Neural progenitor cell (in vitro differentiated cells): ENCODE results near the gene OSGEPL1. TPM values are rescaled to one million over a fixed set of nuclear protein-coding genes. Genes with fewer than 3 reads are reported as not detected.

ENCODE experiments used
- DNase-seq: peaks from one replicate; pipeline ENCODE4 v3.0.0-alpha.2; 2016; ENCODE audit warnings: low spot score
- H2AFZ ChIP-seq: fragments of 200-600 bp; sonication (generic); replicated peaks from 2 replicates; pipeline ENCODE4 v1.6.1; 2016; ENCODE audit warnings: antibody characterized with exemption
- H3F3A ChIP-seq: fragments of 200-600 bp; sonication (generic); 2 replicates; pipeline ENCODE4 v1.6.1; 2016; ENCODE audit warnings: antibody characterized with exemption, low read depth
- H3K27ac ChIP-seq: fragments of 200-600 bp; sonication (generic); 2 replicates; pipeline ENCODE4 v1.5.1; 2016; ENCODE audit warnings: mild to moderate bottlenecking
- H3K27me3 ChIP-seq: fragments of 200-600 bp; sonication (generic); 2 replicates; pipeline ENCODE4 v1.6.1; 2016; ENCODE audit warnings: mild to moderate bottlenecking, moderate library complexity
- H3K36me3 ChIP-seq: fragments of 200-600 bp; sonication (generic); 2 replicates; pipeline ENCODE4 v1.5.1; 2016
- H3K4me1 ChIP-seq: fragments of 200-600 bp; sonication (generic); 2 replicates; pipeline ENCODE4 v1.6.1; 2016; ENCODE audit warnings: mixed run types
- H3K4me2 ChIP-seq: fragments of 200-600 bp; sonication (generic); 2 replicates; pipeline ENCODE4 v1.6.1; 2016
- H3K4me3 ChIP-seq: fragments of 200-600 bp; sonication (generic); 2 replicates; pipeline ENCODE4 v1.5.1; 2016
- H3K79me2 ChIP-seq: fragments of 200-600 bp; sonication (generic); 2 replicates; pipeline ENCODE4 v1.6.1; 2016; ENCODE audit warnings: low read depth
- H3K9ac ChIP-seq: fragments of 200-600 bp; sonication (generic); 2 replicates; pipeline ENCODE4 v1.6.1; 2016
- H3K9me3 ChIP-seq: fragments of 200-600 bp; sonication (generic); 2 replicates; pipeline ENCODE4 v1.5.1; 2016; ENCODE audit warnings: low read depth
- H4K20me1 ChIP-seq: fragments of 200-600 bp; sonication (generic); 2 replicates; pipeline ENCODE4 v1.6.1; 2016; ENCODE audit warnings: low read depth
- H3K27ac Mint-ChIP-seq: 3 replicates; pipeline ENCODE4 v1.8.0; 2021; ENCODE audit warnings: mixed read lengths
- H3K27me3 Mint-ChIP-seq: 2 replicates; pipeline ENCODE4 v1.8.0; 2022; ENCODE audit warnings: low read depth, mild to moderate bottlenecking, inconsistent platforms, moderate library complexity, mixed read lengths; ENCODE audit not compliant: insufficient read depth
- H3K36me3 Mint-ChIP-seq: 3 replicates; pipeline ENCODE4 v1.8.0; 2021; ENCODE audit warnings: mixed read lengths
- H3K4me1 Mint-ChIP-seq: 3 replicates; pipeline ENCODE4 v1.8.0; 2021; ENCODE audit warnings: mixed read lengths
- H3K4me3 Mint-ChIP-seq: 3 replicates; pipeline ENCODE4 v1.8.0; 2021; ENCODE audit warnings: mild to moderate bottlenecking, moderate library complexity, mixed read lengths
- H3K9me3 Mint-ChIP-seq: 3 replicates; pipeline ENCODE4 v1.8.0; 2020; ENCODE audit warnings: mixed read lengths
- EZH2 ChIP-seq: fragments of 200-600 bp; sonication (generic); IDR thresholded peaks from 2 replicates; pipeline ENCODE4 v1.6.1; 2017; ENCODE audit warnings: antibody characterized with exemption, mild to moderate bottlenecking, moderate library complexity
- EZH2phosphoT487 ChIP-seq: fragments of 200-600 bp; sonication (generic); IDR thresholded peaks from 2 replicates; pipeline ENCODE4 v1.6.1; 2017; ENCODE audit warnings: antibody characterized with exemption
- total RNA-seq: library from RNA; depleted of rRNA; stranded (reverse); fragments of >200 nt; gene quantifications from 2 replicates; pipeline ENCODE4 v1.2.3, GENCODE V29; 2015; ENCODE audit warnings: low replicate concordance
- TF ChIP-seq, protein P1 (sequence below): fragments of 200-600 bp; sonication (generic); IDR thresholded peaks from 2 replicates; pipeline ENCODE4 v1.5.1; 2017; ENCODE audit warnings: antibody characterized with exemption, mild to moderate bottlenecking

OSGEPL1 gene
- total RNA-seq, 1 donor from 2014 or later, result 51.5 TPM

GRCh38 chr2:189799531-189799930, 36.9 kb upstream of the OSGEPL1 start:
- Histone ChIP-seq H3K4me2 (no peak overlapping the region), H3K4me1 (no peaks in the 10 kb centered on the region), H3K79me2 (peaks cover 42% of the 10 kb centered on the region), H3K9ac (no peak overlapping the region), H4K20me1 (peaks cover 10% of the 10 kb centered on the region), H3K9me3 (no peaks in the 10 kb centered on the region), H2AFZ (no peak overlapping the region), H3K27me3 (no peaks in the 10 kb centered on the region), H3K4me3 (no peak overlapping the region), H3K36me3 (peaks cover 26% of the 10 kb centered on the region), H3K27ac (no peak overlapping the region), H3F3A (no peaks in the 10 kb centered on the region)
- no peak for DNase-seq
- Mint-ChIP-seq H3K4me3 (no peak overlapping the region), H3K36me3 (peaks cover 15% of the 10 kb centered on the region), H3K27ac (no peak overlapping the region), H3K9me3 (no peaks in the 10 kb centered on the region), H3K27me3 (no peaks in the 10 kb centered on the region), H3K4me1 (no peaks in the 10 kb centered on the region)
- no peak for TF ChIP-seq EZH2phosphoT487
- no peak for TF ChIP-seq EZH2
- TF ChIP-seq, protein P1, sequence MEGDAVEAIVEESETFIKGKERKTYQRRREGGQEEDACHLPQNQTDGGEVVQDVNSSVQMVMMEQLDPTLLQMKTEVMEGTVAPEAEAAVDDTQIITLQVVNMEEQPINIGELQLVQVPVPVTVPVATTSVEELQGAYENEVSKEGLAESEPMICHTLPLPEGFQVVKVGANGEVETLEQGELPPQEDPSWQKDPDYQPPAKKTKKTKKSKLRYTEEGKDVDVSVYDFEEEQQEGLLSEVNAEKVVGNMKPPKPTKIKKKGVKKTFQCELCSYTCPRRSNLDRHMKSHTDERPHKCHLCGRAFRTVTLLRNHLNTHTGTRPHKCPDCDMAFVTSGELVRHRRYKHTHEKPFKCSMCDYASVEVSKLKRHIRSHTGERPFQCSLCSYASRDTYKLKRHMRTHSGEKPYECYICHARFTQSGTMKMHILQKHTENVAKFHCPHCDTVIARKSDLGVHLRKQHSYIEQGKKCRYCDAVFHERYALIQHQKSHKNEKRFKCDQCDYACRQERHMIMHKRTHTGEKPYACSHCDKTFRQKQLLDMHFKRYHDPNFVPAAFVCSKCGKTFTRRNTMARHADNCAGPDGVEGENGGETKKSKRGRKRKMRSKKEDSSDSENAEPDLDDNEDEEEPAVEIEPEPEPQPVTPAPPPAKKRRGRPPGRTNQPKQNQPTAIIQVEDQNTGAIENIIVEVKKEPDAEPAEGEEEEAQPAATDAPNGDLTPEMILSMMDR, result no peak

DNA sequence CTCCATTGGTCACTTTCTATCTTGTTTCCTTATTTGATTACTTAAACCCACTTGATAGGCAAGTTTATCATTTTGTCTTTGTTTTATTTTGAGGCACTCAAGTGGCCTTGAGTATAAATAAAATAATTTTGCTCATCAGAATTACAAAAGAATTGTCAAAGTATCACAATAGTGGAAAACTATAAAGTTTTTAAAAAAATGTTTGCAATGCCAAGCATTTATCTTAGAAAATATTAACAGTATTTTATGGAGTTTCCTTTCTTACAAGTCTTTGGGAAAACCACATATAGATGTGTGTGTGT, 36.4 kb upstream of the OSGEPL1 start:
- H4K20me1 ChIP-seq, result peaks cover 10% of the 10 kb centered on the region
- TF ChIP-seq, protein P1, result no peak
- TF ChIP-seq EZH2phosphoT487, result no peak
- TF ChIP-seq EZH2, result no peak
- H3K4me3 ChIP-seq, result no peak overlapping the region
- no peak overlapping the region for H2AFZ ChIP-seq
- Mint-ChIP-seq H3K4me1 (no peaks in the 10 kb centered on the region), H3K27ac (no peak overlapping the region), H3K9me3 (no peaks in the 10 kb centered on the region), H3K36me3 (peaks cover 15% of the 10 kb centered on the region), H3K4me3 (no peak overlapping the region), H3K27me3 (no peaks in the 10 kb centered on the region)
- DNase-seq, result no peak
- no peaks in the 10 kb centered on the region for H3K4me1 ChIP-seq
- H3K9me3 ChIP-seq, result no peaks in the 10 kb centered on the region
- H3K4me2 ChIP-seq, result no peak overlapping the region
- H3K79me2 ChIP-seq, result peaks cover 42% of the 10 kb centered on the region
- no peaks in the 10 kb centered on the region for H3K27me3 ChIP-seq
- H3K27ac ChIP-seq, result no peak overlapping the region
- no peak overlapping the region for H3K9ac ChIP-seq
- peaks cover 26% of the 10 kb centered on the region for H3K36me3 ChIP-seq
- no peaks in the 10 kb centered on the region for H3F3A ChIP-seq

GRCh38 chr2:189798312-189799029, 35.9 kb upstream of the OSGEPL1 start:
- Mint-ChIP-seq H3K36me3 (peaks cover 15% of the 10 kb centered on the region), H3K27me3 (no peaks in the 10 kb centered on the region), H3K4me3 (no peak overlapping the region), H3K27ac (no peak overlapping the region), H3K4me1 (no peaks in the 10 kb centered on the region), H3K9me3 (no peaks in the 10 kb centered on the region)
- Histone ChIP-seq H3K4me3 (no peak overlapping the region), H4K20me1 (peaks cover 10% of the 10 kb centered on the region), H2AFZ (no peak overlapping the region), H3K79me2 (peaks cover 42% of the 10 kb centered on the region), H3K4me2 (no peak overlapping the region), H3K4me1 (no peaks in the 10 kb centered on the region), H3K27ac (no peak overlapping the region), H3K36me3 (peaks cover 26% of the 10 kb centered on the region), H3K27me3 (no peaks in the 10 kb centered on the region), H3K9me3 (no peaks in the 10 kb centered on the region), H3K9ac (no peak overlapping the region), H3F3A (no peaks in the 10 kb centered on the region)
- TF ChIP-seq, protein P1, result peak; percentile 41
- TF ChIP-seq EZH2, result no peak
- no peak for DNase-seq
